NCI-H774 (cell line): ENCODE measurements around the gene WWTR1.

ENCODE experiments used
- DNase-seq: peaks from one replicate; lab custom pipeline; 2025; lab: John Stamatoyannopoulos, UW

WWTR1 gene

GRCh38 chr3:149534671-149535332 is 123.0 kb downstream of the WWTR1 start:
- DNase-seq: peak; percentile 93

GRCh38 chr3:149534082-149534481 is 123.7 kb downstream of the WWTR1 start:
- DNase-seq: no peak

GRCh38 chr3:149532489-149533180 is 125.2 kb downstream of the WWTR1 start:
- peak; percentile 46 for DNase-seq

GRCh38 chr3:149529099-149529498 is 128.7 kb downstream of the WWTR1 start:
- DNase-seq: no peak

DNA sequence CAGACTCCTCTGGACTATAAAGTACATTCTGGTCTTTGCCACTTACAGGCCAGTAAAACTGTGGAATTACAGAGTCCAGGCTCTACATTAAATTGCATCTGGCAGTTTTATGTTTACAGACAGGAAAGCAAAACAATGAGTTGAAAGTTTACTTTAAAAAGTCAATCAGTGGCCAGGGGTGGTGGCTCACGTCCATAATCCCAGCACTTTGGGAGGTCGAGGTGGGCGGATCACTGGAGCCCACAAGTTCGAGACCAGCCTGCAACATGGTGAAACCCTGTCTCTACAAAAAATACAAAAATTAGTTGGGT is 129.5 kb downstream of the WWTR1 start:
- DNase-seq: no peak

- peak; percentile 60 for DNase-seq
These were observed 130.1 kb downstream of the WWTR1 start for GRCh38 chr3:149527531-149528339.

DNA sequence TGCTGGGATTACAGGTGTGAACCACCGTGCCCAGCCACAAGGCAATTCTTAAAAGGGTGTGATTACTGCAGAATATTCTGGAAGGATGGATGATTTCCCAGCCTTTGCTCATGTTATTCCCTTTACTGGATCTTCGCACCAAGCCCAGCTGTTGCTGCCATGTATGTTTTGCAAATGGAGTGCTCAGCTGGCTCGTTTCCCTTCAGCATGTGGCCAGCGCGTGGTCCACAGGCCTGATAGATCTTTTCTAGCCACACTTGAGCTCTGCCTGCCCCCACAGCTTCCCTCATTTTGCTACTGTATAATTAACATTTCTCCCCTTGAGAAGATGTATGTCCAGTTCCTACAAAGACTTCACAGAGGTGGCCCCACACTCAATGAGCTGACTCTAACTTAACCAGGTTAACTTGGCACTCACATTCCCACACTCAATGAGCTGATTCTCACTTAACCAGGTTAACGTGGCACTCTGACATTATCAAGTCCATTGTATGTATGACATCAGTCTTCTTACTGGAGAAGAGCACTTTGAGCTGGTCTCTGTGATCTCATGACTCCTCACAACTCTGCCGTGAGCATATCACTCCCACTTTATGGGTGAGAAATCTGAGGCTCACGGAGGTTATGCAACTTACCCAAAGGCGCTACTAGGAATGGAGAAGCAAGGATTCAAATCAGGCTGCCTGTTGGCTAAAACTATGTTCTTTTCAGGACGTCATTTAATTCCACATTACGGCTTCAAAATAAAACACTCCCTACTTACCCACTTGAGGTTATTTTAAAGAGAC is 134.1 kb downstream of the WWTR1 start:
- no peak for DNase-seq

DNA sequence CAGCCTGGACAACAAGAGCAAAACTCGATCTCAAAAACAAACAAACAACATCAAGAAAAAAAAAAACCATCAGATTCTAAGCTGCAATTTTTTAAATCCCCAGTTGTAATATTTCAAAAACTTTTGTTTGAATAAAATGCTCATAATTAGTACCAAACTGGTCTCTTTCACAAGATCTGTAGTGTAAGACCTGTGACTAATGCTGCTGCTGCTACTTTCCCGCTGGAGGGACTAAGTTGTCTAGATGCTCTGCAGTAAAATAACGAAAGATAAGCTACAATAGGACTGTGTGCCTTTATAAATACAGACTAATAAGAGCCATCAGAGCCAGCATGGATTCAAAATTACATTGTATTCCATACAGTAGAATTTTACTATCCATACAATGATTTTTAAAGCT is 137.9 kb downstream of the WWTR1 start:
- DNase-seq: no peak

DNA sequence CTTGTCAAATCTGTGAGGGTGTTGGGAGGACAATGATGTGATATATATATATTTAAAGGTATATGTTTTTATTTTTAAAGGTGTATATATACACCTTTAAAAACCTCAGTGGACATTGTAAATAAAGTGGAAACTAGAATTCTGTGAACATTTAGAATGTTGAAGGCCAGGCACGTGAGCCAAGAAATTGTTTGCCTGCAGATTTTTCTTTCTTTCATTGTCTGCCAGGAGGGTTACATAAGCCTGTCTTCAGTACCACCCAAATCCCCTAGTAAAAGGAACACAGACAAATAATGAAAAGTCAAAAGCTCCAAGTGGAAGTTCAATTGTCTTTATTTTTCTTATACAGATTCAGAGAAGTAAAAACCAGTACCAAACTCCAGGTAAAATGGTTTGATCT is 140.9 kb downstream of the WWTR1 start:
- no peak for DNase-seq

GRCh38 chr3:149515249-149515648 is 142.6 kb downstream of the WWTR1 start:
- no peak for DNase-seq

DNA sequence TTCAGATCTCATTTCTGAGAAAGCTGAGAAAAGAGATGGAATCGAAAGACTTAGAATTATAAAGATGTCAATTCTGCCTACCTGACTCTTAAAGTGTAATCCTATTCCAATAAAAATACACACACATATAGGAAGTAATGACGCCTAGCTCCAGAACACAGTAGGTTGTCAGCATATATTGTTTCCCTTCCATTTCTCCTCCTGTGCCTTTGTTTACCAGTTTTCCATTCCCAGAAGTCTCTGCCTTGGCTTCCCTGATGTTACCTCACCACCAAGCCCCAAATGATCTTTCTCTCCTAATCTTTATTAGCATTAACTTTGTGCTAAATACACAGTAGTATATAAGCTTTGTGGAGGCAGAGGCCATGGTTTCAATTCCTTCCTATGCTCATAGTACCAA is 143.4 kb downstream of the WWTR1 start:
- DNase-seq: no peak

DNA sequence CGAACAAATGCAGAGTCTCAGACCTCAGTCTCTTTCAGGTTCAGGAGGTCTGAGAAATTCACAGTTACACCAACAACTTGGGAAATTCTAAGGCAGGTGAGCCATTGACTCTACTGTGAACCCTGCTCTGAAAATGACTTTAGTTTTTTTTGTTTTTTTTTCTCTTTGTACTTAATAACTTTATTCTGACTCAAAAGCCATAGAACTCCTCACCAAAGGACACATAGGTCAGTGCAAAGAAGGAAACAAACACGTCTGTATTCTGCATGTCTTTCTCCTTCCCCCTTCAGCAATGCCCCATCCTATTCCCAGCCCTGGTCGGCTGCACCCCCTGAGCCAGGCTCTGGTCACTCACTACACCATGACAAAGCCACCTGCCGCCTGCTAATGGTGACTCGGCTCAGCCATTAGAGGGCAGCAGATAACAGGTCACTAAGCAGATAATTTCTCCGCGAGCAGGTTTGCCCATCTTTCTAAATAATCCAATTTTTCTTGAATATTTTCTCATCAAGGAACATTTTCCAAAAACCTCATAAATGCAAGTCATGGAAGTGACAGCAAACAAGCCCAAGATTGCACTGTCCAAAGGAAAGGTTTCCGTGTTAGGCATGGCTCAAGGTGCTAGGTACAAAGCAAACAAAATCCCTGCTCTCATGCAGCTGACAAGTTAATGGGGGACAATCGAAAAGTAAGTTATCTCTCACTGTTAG is 145.6 kb downstream of the WWTR1 start:
- peak; percentile 82 for DNase-seq

GRCh38 chr3:149511040-149511626 is 146.7 kb downstream of the WWTR1 start:
- DNase-seq: no peak

GRCh38 chr3:149510480-149510879 is 147.3 kb downstream of the WWTR1 start:
- no peak for DNase-seq

DNA sequence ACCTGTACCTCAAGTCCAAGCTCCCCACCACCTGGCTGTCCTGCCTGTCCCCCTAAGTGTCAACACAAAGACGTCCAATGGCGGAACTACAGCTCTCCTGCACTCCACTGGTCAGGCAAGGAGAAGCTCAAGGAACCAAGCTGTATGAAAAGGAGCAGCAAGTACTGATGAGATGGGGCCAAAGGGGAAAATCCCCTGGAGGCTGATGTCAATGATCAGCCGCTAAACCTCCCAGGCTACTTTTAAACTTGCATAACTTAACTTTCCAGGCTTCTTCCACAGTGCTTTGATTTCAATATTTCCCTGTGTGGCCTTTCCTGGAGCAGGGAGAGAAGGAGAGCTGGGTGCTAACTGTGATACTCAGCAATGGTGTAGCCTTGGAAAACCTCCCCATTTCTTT is 148.3 kb downstream of the WWTR1 start:
- DNase-seq: no peak

- DNase-seq: no peak
These were observed 150.1 kb downstream of the WWTR1 start for GRCh38 chr3:149507491-149508324.

GRCh38 chr3:149506965-149507364 is 150.9 kb downstream of the WWTR1 start:
- no peak for DNase-seq

GRCh38 chr3:149506540-149506939 is 151.3 kb downstream of the WWTR1 start:
- no peak for DNase-seq

DNA sequence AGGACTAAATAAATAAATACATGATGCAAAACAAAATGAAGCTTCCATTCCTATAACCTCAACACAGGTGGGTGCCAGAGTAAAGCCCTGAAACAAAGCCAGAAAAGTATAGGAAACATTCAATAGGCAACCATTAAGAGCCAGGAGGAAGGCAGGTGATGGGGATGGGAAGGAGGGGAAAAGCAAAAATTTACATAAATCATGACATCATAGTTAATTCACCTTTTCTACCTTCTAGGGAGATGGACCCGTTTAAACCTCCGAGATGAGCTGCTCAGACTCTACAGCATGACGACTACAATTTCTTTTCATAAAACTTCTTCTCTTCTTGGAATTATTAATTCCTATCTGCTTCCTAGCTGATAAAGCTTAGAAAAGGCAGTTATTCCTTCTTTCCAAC is 155.4 kb downstream of the WWTR1 start:
- DNase-seq: no peak

DNA sequence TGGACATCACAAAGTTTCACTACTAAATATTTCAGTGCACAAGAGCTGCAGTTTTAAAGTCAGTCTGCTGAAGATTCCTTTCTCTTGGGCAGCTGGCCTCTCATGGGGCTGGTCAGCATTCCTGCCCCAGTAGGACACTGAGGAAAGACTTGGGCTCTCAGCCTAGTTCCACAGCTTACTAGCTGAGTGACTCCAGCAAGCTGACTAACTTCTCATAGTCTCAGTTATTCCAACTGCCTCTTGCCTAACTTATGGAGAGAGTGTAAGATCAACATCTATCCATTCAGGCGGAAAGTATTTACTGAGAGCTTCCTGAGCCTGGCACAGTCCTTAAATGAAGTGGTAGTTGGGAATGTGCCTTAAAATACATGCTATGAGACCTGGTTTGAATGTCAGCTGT is 156.3 kb downstream of the WWTR1 start:
- DNase-seq: no peak
